GM23338 (cell line): ENCODE data around the gene CNDP2. TPM values are rescaled to one million over a fixed set of nuclear protein-coding genes. Genes with fewer than 3 reads are reported as not detected.

Experiments used
- ATAC-seq: fragments of 200-7000 bp; cut with Tn5 transposase; 3 replicates; pipeline ENCODE4 v1.9.1; 2020
- DNase-seq: peaks from one replicate; pipeline ENCODE4 v3.0.0-alpha.2; 2015; ENCODE audit warnings: low spot score
- H2AFZ ChIP-seq: fragments of 200-600 bp; sonication (generic); 2 replicates; pipeline ENCODE4 v1.8.0; 2016; ENCODE audit warnings: antibody characterized with exemption, mild to moderate bottlenecking, moderate library complexity
- H3F3A ChIP-seq: fragments of 200-600 bp; sonication (generic); replicated peaks from 2 replicates; pipeline ENCODE4 v1.8.0; 2017; ENCODE audit warnings: antibody characterized with exemption, mixed run types, low read depth
- H3K27ac ChIP-seq: fragments of 200-600 bp; sonication (generic); 2 replicates; pipeline ENCODE4 v1.6.1; 2016; ENCODE audit warnings: low read depth
- H3K27me3 ChIP-seq: fragments of 200-600 bp; sonication (generic); 2 replicates; pipeline ENCODE4 v1.8.0; 2016; ENCODE audit warnings: mild to moderate bottlenecking, mixed run types, moderate library complexity; ENCODE audit not compliant: insufficient read depth
- H3K36me3 ChIP-seq: fragments of 200-600 bp; sonication (generic); 2 replicates; pipeline ENCODE4 v1.8.0; 2016; ENCODE audit warnings: mild to moderate bottlenecking; ENCODE audit not compliant: insufficient read depth
- H3K4me1 ChIP-seq: fragments of 200-600 bp; sonication (generic); 2 replicates; pipeline ENCODE4 v1.8.0; 2016; ENCODE audit warnings: mild to moderate bottlenecking, moderate library complexity; ENCODE audit not compliant: insufficient read depth
- H3K4me2 ChIP-seq: fragments of 200-600 bp; sonication (generic); 2 replicates; pipeline ENCODE4 v1.7.1; 2017; ENCODE audit warnings: mixed run types
- H3K4me3 ChIP-seq: fragments of 200-600 bp; sonication (generic); 2 replicates; pipeline ENCODE4 v1.6.1; 2016; ENCODE audit warnings: mixed run types
- H3K79me2 ChIP-seq: fragments of 200-600 bp; sonication (generic); replicated peaks from 2 replicates; pipeline ENCODE4 v1.8.0; 2017; ENCODE audit warnings: mild to moderate bottlenecking; ENCODE audit not compliant: insufficient read depth
- H3K9me2 ChIP-seq: fragments of 200-600 bp; sonication (generic); 2 replicates; pipeline ENCODE4 v1.8.0; 2017; ENCODE audit not compliant: insufficient read depth
- H4K20me1 ChIP-seq: fragments of 200-600 bp; sonication (generic); replicated peaks from 2 replicates; pipeline ENCODE4 v1.8.0; 2017; ENCODE audit warnings: mild to moderate bottlenecking; ENCODE audit not compliant: insufficient read depth
- H3K27ac Mint-ChIP-seq: 2 replicates; pipeline ENCODE4 v1.8.0; 2020; ENCODE audit warnings: inconsistent platforms, mild to moderate bottlenecking, moderate library complexity, mixed read lengths
- H3K27me3 Mint-ChIP-seq: 3 replicates; pipeline ENCODE4 v1.8.0; 2022; ENCODE audit warnings: low read depth, mild to moderate bottlenecking, moderate library complexity, mixed read lengths, inconsistent platforms; ENCODE audit not compliant: insufficient read depth, poor library complexity
- H3K36me3 Mint-ChIP-seq: 3 replicates; pipeline ENCODE4 v1.8.0; 2021; ENCODE audit warnings: low read depth, mild to moderate bottlenecking, inconsistent platforms, moderate library complexity, mixed read lengths
- H3K4me1 Mint-ChIP-seq: 3 replicates; pipeline ENCODE4 v1.8.0; 2020; ENCODE audit warnings: mild to moderate bottlenecking, inconsistent platforms, mixed read lengths
- H3K4me3 Mint-ChIP-seq: 3 replicates; pipeline ENCODE4 v1.8.0; 2021; ENCODE audit warnings: moderate library complexity, mild to moderate bottlenecking, inconsistent platforms, mixed read lengths
- H3K9me3 Mint-ChIP-seq: 3 replicates; pipeline ENCODE4 v1.8.0; 2020; ENCODE audit warnings: moderate library complexity, mild to moderate bottlenecking, inconsistent platforms, mixed read lengths
- CREB1 ChIP-seq: fragments of 250-450 bp; sonication (Bioruptor Pico); IDR thresholded peaks from 2 replicates; pipeline ENCODE4 v1.5.0; 2020; ENCODE audit warnings: low read depth, mild to moderate bottlenecking, moderate library complexity
- ETS1 ChIP-seq: IDR thresholded peaks from 2 replicates; pipeline ENCODE4 v1.6.1; 2016; ENCODE audit warnings: antibody characterized with exemption
- EZH2 ChIP-seq: fragments of 200-600 bp; sonication (generic); IDR thresholded peaks from one replicate; pipeline ENCODE4 v1.8.0; 2017; ENCODE audit warnings: antibody characterized with exemption, mild to moderate bottlenecking, low read depth; ENCODE audit not compliant: unreplicated experiment
- EZH2phosphoT487 ChIP-seq: fragments of 200-600 bp; sonication (generic); IDR thresholded peaks from one replicate; pipeline ENCODE4 v1.8.1; 2018; ENCODE audit warnings: antibody characterized with exemption; ENCODE audit not compliant: unreplicated experiment
- JUNB ChIP-seq: IDR thresholded peaks from one replicate; pipeline ENCODE4 v1.6.1; 2016; ENCODE audit warnings: antibody characterized with exemption; ENCODE audit not compliant: unreplicated experiment
- NANOG ChIP-seq: IDR thresholded peaks from 2 replicates; pipeline ENCODE4 v1.6.1; 2016; ENCODE audit warnings: antibody characterized with exemption, borderline replicate concordance
- POLR2AphosphoS5 ChIP-seq: IDR thresholded peaks from 2 replicates; pipeline ENCODE4 v1.6.1; 2016; ENCODE audit warnings: antibody characterized with exemption, low read depth
- STAT1 ChIP-seq: IDR thresholded peaks from one replicate; pipeline ENCODE4 v1.6.1; 2016; ENCODE audit warnings: antibody characterized with exemption; ENCODE audit not compliant: unreplicated experiment
- ZNF114 ChIP-seq: fragments of 250-450 bp; sonication (Bioruptor Pico); IDR thresholded peaks from 2 replicates; pipeline ENCODE4 v1.5.0; 2020; ENCODE audit warnings: mild to moderate bottlenecking, moderate library complexity
- ZNF331 ChIP-seq: fragments of 250-450 bp; sonication (Bioruptor Pico); IDR thresholded peaks from 2 replicates; pipeline ENCODE4 v1.5.0; 2020; ENCODE audit warnings: low read depth, mild to moderate bottlenecking, moderate library complexity
- ZNF462 ChIP-seq: fragments of 250-450 bp; sonication (Bioruptor Pico); IDR thresholded peaks from 2 replicates; pipeline ENCODE4 v1.5.0; 2020; ENCODE audit warnings: mild to moderate bottlenecking, moderate library complexity
- polyA plus RNA-seq: library from polyadenylated mRNA; unstranded; fragments of >200 nt; fragmentation: Nextera tagmentation; extraction: Ambion mirVana; gene quantifications from 2 replicates; pipeline ENCODE4 v1.2.1, GENCODE V29; 2016
- total RNA-seq: library from RNA; depleted of rRNA; stranded (reverse); fragments of >200 nt; shearing (Covaris generic); gene quantifications from 2 replicates; pipeline ENCODE4 v1.2.3, GENCODE V29; 2014
- TF ChIP-seq, protein P1 (sequence below), 2 experiments: fragments of 200-600 bp in 1 of 2; sonication (generic) in 1 of 2; conservative IDR thresholded peaks; 2 replicates each; pipeline versions ENCODE4 v1.5.1 to v1.6.1; 2016 to 2017; ENCODE audit warnings: antibody characterized with exemption in 2 of 2, low read depth in 2 of 2, mild to moderate bottlenecking in 2 of 2, moderate library complexity in 1 of 2
- TF ChIP-seq, protein P2 (sequence below): IDR thresholded peaks from one replicate; pipeline ENCODE4 v1.6.1; 2018; ENCODE audit warnings: antibody characterized with exemption; ENCODE audit not compliant: unreplicated experiment

CNDP2 gene
- total and polyA plus RNA-seq, 2 experiments from 2014 or later: 116 to 175 TPM

DNA sequence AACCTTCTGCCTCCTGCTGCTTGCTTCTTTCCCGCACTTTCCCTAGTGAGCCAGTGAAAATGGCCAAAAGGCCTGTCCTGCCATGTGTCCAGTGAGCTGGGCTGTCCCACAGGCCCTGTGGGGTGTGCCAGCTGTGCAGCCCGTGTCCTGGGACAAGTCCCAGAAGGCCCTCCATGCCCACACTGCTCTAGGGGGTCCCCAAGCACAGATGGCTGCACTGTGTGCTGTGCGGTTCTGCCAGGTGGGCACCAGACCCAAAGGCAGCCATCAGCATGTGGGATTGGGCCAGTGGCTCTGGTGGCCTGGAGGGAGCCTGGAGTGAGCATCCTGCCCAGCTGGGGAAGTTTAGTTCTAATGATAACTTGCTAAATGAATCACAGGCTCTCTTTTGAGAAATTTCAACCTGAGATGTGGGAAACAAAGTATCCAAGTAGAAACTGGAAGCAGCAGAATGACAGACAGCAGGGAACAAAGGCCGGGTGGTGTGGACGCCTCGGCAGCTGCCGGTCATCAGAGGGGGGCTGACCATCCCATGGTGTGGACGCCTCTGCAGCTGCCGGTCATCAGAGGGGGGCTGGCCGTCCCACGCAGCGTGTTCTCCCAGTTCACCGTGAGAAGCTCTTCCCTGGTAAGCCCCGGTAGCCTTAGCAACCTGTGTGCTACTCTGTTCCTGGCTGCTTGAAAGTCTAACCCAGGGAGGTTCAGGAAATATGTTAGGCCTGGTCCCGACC lies 9.9 kb upstream of the CNDP2 start:
- TF ChIP-seq, protein P1, sequence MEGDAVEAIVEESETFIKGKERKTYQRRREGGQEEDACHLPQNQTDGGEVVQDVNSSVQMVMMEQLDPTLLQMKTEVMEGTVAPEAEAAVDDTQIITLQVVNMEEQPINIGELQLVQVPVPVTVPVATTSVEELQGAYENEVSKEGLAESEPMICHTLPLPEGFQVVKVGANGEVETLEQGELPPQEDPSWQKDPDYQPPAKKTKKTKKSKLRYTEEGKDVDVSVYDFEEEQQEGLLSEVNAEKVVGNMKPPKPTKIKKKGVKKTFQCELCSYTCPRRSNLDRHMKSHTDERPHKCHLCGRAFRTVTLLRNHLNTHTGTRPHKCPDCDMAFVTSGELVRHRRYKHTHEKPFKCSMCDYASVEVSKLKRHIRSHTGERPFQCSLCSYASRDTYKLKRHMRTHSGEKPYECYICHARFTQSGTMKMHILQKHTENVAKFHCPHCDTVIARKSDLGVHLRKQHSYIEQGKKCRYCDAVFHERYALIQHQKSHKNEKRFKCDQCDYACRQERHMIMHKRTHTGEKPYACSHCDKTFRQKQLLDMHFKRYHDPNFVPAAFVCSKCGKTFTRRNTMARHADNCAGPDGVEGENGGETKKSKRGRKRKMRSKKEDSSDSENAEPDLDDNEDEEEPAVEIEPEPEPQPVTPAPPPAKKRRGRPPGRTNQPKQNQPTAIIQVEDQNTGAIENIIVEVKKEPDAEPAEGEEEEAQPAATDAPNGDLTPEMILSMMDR (conservative IDR thresholded peaks at IDR 0.05; ENCODE audit: low read depth in 2 of 2): no peak
- TF ChIP-seq EZH2 (no peak), ETS1 (no peak), STAT1 (no peak), JUNB (no peak), POLR2AphosphoS5 (no peak), CREB1 (CRISPR knock-in tag) (no peak), ZNF114 (no peak), EZH2phosphoT487 (no peak), NANOG (no peak), ZNF331 (CRISPR knock-in tag) (no peak), ZNF462 (CRISPR knock-in tag) (no peak)
- TF ChIP-seq, protein P2, sequence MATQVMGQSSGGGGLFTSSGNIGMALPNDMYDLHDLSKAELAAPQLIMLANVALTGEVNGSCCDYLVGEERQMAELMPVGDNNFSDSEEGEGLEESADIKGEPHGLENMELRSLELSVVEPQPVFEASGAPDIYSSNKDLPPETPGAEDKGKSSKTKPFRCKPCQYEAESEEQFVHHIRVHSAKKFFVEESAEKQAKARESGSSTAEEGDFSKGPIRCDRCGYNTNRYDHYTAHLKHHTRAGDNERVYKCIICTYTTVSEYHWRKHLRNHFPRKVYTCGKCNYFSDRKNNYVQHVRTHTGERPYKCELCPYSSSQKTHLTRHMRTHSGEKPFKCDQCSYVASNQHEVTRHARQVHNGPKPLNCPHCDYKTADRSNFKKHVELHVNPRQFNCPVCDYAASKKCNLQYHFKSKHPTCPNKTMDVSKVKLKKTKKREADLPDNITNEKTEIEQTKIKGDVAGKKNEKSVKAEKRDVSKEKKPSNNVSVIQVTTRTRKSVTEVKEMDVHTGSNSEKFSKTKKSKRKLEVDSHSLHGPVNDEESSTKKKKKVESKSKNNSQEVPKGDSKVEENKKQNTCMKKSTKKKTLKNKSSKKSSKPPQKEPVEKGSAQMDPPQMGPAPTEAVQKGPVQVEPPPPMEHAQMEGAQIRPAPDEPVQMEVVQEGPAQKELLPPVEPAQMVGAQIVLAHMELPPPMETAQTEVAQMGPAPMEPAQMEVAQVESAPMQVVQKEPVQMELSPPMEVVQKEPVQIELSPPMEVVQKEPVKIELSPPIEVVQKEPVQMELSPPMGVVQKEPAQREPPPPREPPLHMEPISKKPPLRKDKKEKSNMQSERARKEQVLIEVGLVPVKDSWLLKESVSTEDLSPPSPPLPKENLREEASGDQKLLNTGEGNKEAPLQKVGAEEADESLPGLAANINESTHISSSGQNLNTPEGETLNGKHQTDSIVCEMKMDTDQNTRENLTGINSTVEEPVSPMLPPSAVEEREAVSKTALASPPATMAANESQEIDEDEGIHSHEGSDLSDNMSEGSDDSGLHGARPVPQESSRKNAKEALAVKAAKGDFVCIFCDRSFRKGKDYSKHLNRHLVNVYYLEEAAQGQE: no peak
- no peak overlapping the region for H3K4me3 ChIP-seq
- no peak overlapping the region for H3K27ac ChIP-seq
- no peaks in the 10 kb centered on the region for H3K36me3 ChIP-seq
- ATAC-seq (no peak), DNase-seq (no peak)
- H3K4me2 ChIP-seq: no peak overlapping the region
- Mint-ChIP-seq H3K27me3 (peaks cover 4% of the 10 kb centered on the region), H3K4me3 (no peak overlapping the region), H3K4me1 (no peaks in the 10 kb centered on the region), H3K27ac (no peak overlapping the region), H3K36me3 (no peaks in the 10 kb centered on the region), H3K9me3 (no peaks in the 10 kb centered on the region)
- H3K9me2 ChIP-seq: no peaks in the 10 kb centered on the region
- H3K4me1 ChIP-seq: no peaks in the 10 kb centered on the region
- H3K79me2 ChIP-seq: no peaks in the 10 kb centered on the region
- H4K20me1 ChIP-seq: no peaks in the 10 kb centered on the region
- no peak overlapping the region for H2AFZ ChIP-seq
- H3K27me3 ChIP-seq: no peaks in the 10 kb centered on the region
- H3F3A ChIP-seq: no peaks in the 10 kb centered on the region
